ENCODE results near the gene FUT4.

GRCh38 chr11:94558932-94559331 is 15.2 kb downstream of the FUT4 start:
- no peak for TF ChIP-seq CTCF (IDR thresholded peaks at IDR 0.05)
- TF ChIP-seq POLR2A (IDR thresholded peaks at IDR 0.05) = no peak
